ENCODE measurements around the gene TTC39B. TPM values are rescaled to one million over a fixed set of nuclear protein-coding genes. Genes with fewer than 3 reads are reported as not detected.

Gene TTC39B
- polyA plus RNA-seq (2013, experiment 1 of 2): 6.7 TPM
- polyA plus RNA-seq (2013, experiment 2 of 2): 5.7 TPM

DNA sequence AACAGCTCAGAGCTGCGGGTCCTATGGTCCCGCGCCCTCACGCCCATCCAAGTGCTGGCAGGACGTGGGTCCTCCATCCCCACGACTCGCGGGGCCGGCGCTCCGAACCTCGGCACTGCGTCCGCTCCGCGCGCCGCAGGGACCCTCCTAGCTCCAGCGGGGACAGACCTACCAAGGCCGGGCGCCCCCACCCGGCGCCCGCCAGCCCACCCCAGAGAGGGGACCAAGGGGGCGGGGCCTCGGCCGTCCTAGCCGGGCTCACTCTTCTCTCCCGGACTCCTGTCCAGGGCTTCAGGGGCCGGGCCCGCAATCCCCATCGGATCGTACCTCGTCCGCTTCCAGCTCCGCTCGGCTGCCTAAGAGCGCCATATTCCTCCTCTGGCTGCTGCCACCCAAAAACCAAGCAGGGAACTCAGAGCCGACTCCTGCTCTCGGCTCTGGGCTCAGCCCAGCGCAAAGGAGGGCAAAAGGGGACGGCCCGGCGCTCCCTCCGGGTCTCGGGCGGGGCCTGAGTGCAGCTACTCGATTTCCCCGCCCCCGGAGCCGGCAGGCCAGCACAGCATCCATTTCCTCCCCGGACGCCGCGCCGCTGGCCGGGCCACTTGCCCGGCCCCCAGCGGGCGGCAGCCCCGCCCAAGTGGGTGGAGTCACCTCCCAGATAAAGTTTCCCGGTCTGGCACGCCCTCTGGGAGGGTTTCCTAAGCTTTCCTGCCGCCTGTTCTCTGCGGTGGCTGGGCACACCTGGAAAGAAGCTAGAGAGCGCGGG is at the start of gene TTC39B:
TSS of gene TTC39B (minus strand) at position 460 of the 766 bp plus-strand sequence. CDS start at position 369, 91 bp downstream.
- WGBS, 2 experiments (ENCODE audit: insufficient coverage in 2 of 2): 0 to 1% methylated on average over 27 to 55 of the region's 67 CpGs
- Histone ChIP-seq H3K36me3 (ENCODE audit: control insufficient read depth, insufficient read depth, low read length) (no peaks in the 10 kb centered on the region), H3K4me1 (ENCODE audit: control insufficient read depth, insufficient read depth, low read length, poor library complexity, severe bottlenecking) (peaks cover 4% of the 10 kb centered on the region), H3K27ac (ENCODE audit: low read depth, low read length, severe bottlenecking) (peak within 1 kb of the TSS; percentile 75), H3K4me3 (ENCODE audit: extremely low read depth, insufficient read depth, low read length, poor library complexity, severe bottlenecking) (peak within 1 kb of the TSS; percentile 74), H3K9me3 (ENCODE audit: control insufficient read depth, low read length) (no peaks in the 10 kb centered on the region)

DNA sequence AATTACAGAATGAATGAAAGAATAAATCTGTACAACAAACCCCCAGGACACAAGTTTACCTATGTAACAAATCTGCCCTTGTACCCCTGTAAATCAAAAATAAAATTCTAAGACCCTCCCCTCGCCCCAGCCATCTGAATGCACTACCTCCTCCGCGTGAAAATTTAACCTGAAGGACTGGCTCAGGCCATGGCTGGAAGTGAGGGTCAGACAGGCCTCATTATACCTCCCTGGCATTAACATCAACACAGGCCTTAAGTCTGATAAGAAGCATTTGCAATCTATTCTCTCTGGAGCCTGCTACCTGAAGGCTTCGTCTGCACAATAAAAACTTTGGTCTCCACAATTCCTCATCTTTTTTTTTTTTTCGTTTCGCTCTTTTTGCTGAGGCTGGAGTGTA is 48.7 kb upstream of the TTC39B start:
- H3K9me3 ChIP-seq (ENCODE audit: control insufficient read depth, low read length): peaks cover 3% of the 10 kb centered on the region
- no peaks in the 10 kb centered on the region for H3K36me3 ChIP-seq (ENCODE audit: control insufficient read depth, insufficient read depth, low read length)
- no peak overlapping the region for H3K4me3 ChIP-seq (ENCODE audit: extremely low read depth, insufficient read depth, low read length, poor library complexity, severe bottlenecking)
- WGBS, 2 experiments (ENCODE audit: insufficient coverage in 2 of 2): 82 to 86% methylated on average over 4 to 5 of the region's 6 CpGs
- no peaks in the 10 kb centered on the region for H3K4me1 ChIP-seq (ENCODE audit: control insufficient read depth, insufficient read depth, low read length, poor library complexity, severe bottlenecking)
- H3K27ac ChIP-seq (ENCODE audit: low read depth, low read length, severe bottlenecking): peak overlapping the region; percentile 30

DNA sequence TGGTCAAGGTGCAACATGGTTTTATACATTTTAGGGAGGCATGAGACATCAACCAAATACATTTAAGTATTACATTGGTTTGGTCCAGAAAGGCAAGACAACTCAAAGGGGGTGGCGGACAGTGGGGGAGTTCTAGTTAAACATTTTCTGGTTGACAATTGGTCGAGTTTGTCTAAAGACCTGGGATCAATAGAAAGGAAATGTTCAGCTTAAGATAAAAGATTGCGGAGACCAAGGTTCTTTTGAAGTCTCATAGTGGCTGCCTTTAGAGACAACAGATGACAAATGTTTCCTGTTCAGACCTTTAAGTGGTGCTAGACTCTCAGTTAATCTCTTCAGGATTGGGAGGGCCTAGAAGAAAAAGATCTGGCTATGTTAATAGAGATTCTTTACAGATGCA is 47.7 kb upstream of the TTC39B start:
- no peaks in the 10 kb centered on the region for H3K4me1 ChIP-seq (ENCODE audit: control insufficient read depth, insufficient read depth, low read length, poor library complexity, severe bottlenecking)
- H3K9me3 ChIP-seq (ENCODE audit: control insufficient read depth, low read length): peaks cover 3% of the 10 kb centered on the region
- H3K27ac ChIP-seq (ENCODE audit: low read depth, low read length, severe bottlenecking): peak overlapping the region; percentile 30
- H3K4me3 ChIP-seq (ENCODE audit: extremely low read depth, insufficient read depth, low read length, poor library complexity, severe bottlenecking): no peak overlapping the region
- H3K36me3 ChIP-seq (ENCODE audit: control insufficient read depth, insufficient read depth, low read length): no peaks in the 10 kb centered on the region
- 39 to 59% methylated on average over 3 of the region's 3 CpGs for WGBS, 2 experiments (ENCODE audit: insufficient coverage in 2 of 2)

GRCh38 chr9:15353892-15354291 is 46.9 kb upstream of the TTC39B start:
- Histone ChIP-seq H3K36me3 (ENCODE audit: control insufficient read depth, insufficient read depth, low read length) (no peaks in the 10 kb centered on the region), H3K4me3 (ENCODE audit: extremely low read depth, insufficient read depth, low read length, poor library complexity, severe bottlenecking) (no peak overlapping the region), H3K9me3 (ENCODE audit: control insufficient read depth, low read length) (peaks cover 3% of the 10 kb centered on the region), H3K27ac (ENCODE audit: low read depth, low read length, severe bottlenecking) (no peak overlapping the region), H3K4me1 (ENCODE audit: control insufficient read depth, insufficient read depth, low read length, poor library complexity, severe bottlenecking) (no peaks in the 10 kb centered on the region)
- WGBS, 2 experiments (ENCODE audit: insufficient coverage in 2 of 2): 92 to 100% methylated on average over 3 to 4 of the region's 4 CpGs

DNA sequence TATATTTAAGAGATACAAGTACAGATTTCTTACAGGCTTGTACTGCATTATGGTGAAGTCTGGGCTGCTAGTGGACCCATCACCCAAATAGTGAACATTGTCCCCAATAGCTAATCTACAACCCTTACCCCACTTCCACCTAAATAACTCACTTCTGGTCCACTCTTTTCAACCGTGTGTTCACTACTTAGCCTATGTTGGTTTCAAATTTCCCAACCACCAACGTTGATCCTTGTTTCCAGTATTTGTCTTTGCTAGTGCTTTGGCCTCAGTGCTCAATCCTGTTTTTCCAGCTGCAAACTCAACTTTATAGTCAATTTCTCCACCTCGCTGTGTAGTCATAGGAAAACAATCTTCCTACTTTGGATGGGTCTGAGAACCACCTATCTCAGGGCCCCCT is 45.3 kb upstream of the TTC39B start:
- no peak overlapping the region for H3K27ac ChIP-seq (ENCODE audit: low read depth, low read length, severe bottlenecking)
- no peak overlapping the region for H3K4me3 ChIP-seq (ENCODE audit: extremely low read depth, insufficient read depth, low read length, poor library complexity, severe bottlenecking)
- H3K4me1 ChIP-seq (ENCODE audit: control insufficient read depth, insufficient read depth, low read length, poor library complexity, severe bottlenecking): peaks cover under 1% of the 10 kb centered on the region
- H3K36me3 ChIP-seq (ENCODE audit: control insufficient read depth, insufficient read depth, low read length): no peaks in the 10 kb centered on the region
- H3K9me3 ChIP-seq (ENCODE audit: control insufficient read depth, low read length): peaks cover 3% of the 10 kb centered on the region
- WGBS, 2 experiments (ENCODE audit: insufficient coverage in 2 of 2): 80 to 86% methylated on average over 1 of the region's 3 CpGs

- Histone ChIP-seq H3K4me3 (ENCODE audit: extremely low read depth, insufficient read depth, low read length, poor library complexity, severe bottlenecking) (no peak overlapping the region), H3K4me1 (ENCODE audit: control insufficient read depth, insufficient read depth, low read length, poor library complexity, severe bottlenecking) (peaks cover 4% of the 10 kb centered on the region), H3K27ac (ENCODE audit: low read depth, low read length, severe bottlenecking) (no peak overlapping the region), H3K36me3 (ENCODE audit: control insufficient read depth, insufficient read depth, low read length) (no peaks in the 10 kb centered on the region), H3K9me3 (ENCODE audit: control insufficient read depth, low read length) (peaks cover 3% of the 10 kb centered on the region)
- 85 to 98% methylated on average over 4 to 5 of the region's 7 CpGs for WGBS, 2 experiments (ENCODE audit: insufficient coverage in 2 of 2)
Observed at GRCh38 chr9:15349892-15350761, 43.1 kb upstream of the TTC39B start.

DNA sequence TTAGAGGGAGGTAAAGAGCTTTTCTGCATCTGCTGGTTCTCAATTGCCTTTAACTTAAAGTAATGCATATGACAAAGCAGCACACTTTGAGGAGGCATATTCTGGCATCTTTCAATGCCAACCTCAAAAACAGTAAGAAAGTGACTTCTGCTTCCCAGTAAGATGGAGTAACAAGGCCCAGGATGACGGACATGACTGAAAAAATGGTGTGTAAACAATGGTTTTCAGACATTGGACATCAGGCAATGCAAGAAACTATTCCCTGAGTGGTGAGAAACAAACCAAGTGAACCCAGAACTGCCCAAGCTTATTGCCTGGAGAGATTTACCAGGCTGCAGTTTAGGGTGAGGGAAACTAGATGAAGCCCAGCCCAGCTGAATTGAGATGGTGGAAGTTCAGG is 39.8 kb upstream of the TTC39B start:
- peaks cover 8% of the 10 kb centered on the region for H3K4me1 ChIP-seq (ENCODE audit: control insufficient read depth, insufficient read depth, low read length, poor library complexity, severe bottlenecking)
- H3K4me3 ChIP-seq (ENCODE audit: extremely low read depth, insufficient read depth, low read length, poor library complexity, severe bottlenecking): no peak overlapping the region
- WGBS, 2 experiments (ENCODE audit: insufficient coverage in 2 of 2): 0% methylated on average over 1 of the region's 1 CpG
- no peaks in the 10 kb centered on the region for H3K9me3 ChIP-seq (ENCODE audit: control insufficient read depth, low read length)
- H3K27ac ChIP-seq (ENCODE audit: low read depth, low read length, severe bottlenecking): peak overlapping the region; percentile 12
- no peaks in the 10 kb centered on the region for H3K36me3 ChIP-seq (ENCODE audit: control insufficient read depth, insufficient read depth, low read length)

- Histone ChIP-seq H3K27ac (ENCODE audit: low read depth, low read length, severe bottlenecking) (peak overlapping the region; percentile 47), H3K4me1 (ENCODE audit: control insufficient read depth, insufficient read depth, low read length, poor library complexity, severe bottlenecking) (peaks cover 8% of the 10 kb centered on the region), H3K36me3 (ENCODE audit: control insufficient read depth, insufficient read depth, low read length) (no peaks in the 10 kb centered on the region), H3K4me3 (ENCODE audit: extremely low read depth, insufficient read depth, low read length, poor library complexity, severe bottlenecking) (no peak overlapping the region), H3K9me3 (ENCODE audit: control insufficient read depth, low read length) (no peaks in the 10 kb centered on the region)
- 100% methylated on average over 2 of the region's 2 CpGs for WGBS, 2 experiments (ENCODE audit: insufficient coverage in 2 of 2)
Observed at GRCh38 chr9:15344191-15344590, 37.2 kb upstream of the TTC39B start.

GRCh38 chr9:15333376-15333881 is 26.4 kb upstream of the TTC39B start:
- Histone ChIP-seq H3K4me1 (ENCODE audit: control insufficient read depth, insufficient read depth, low read length, poor library complexity, severe bottlenecking) (no peaks in the 10 kb centered on the region), H3K9me3 (ENCODE audit: control insufficient read depth, low read length) (no peaks in the 10 kb centered on the region), H3K27ac (ENCODE audit: low read depth, low read length, severe bottlenecking) (no peak overlapping the region), H3K36me3 (ENCODE audit: control insufficient read depth, insufficient read depth, low read length) (no peaks in the 10 kb centered on the region), H3K4me3 (ENCODE audit: extremely low read depth, insufficient read depth, low read length, poor library complexity, severe bottlenecking) (no peak overlapping the region)
- 87 to 100% methylated on average over 1 to 3 of the region's 4 CpGs for whole genome bisulfite sequencing, 2 experiments (ENCODE audit: insufficient coverage in 2 of 2)

DNA sequence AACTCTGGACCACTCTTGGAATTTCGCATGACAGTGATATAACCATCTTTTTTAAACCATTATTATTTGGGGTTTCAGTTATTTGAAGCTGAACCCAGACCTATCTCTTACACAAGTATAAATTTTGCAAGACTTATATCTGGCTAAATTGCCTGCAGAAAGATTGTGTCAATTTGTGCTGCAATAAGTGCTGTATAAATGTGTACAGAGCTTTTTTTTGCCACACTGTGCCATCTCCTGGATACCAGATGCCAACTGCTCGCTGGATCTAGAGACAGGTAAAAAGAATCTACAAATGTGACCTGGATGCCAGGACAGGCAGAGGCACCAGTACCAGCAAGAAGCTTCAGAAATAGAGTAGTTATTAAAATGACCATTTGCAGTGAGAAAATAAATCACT is 25.9 kb upstream of the TTC39B start:
- WGBS, 2 experiments (ENCODE audit: insufficient coverage in 2 of 2): 80 to 100% methylated on average over 1 of the region's 2 CpGs
- no peaks in the 10 kb centered on the region for H3K9me3 ChIP-seq (ENCODE audit: control insufficient read depth, low read length)
- H3K4me1 ChIP-seq (ENCODE audit: control insufficient read depth, insufficient read depth, low read length, poor library complexity, severe bottlenecking): no peaks in the 10 kb centered on the region
- no peaks in the 10 kb centered on the region for H3K36me3 ChIP-seq (ENCODE audit: control insufficient read depth, insufficient read depth, low read length)
- no peak overlapping the region for H3K27ac ChIP-seq (ENCODE audit: low read depth, low read length, severe bottlenecking)
- H3K4me3 ChIP-seq (ENCODE audit: extremely low read depth, insufficient read depth, low read length, poor library complexity, severe bottlenecking): no peak overlapping the region

Measured in mesodermal cell (in vitro differentiated cells).